SK-N-SH (cell line): Measurements from ENCODE around the gene SEPTIN10. TPM values are rescaled to one million over a fixed set of nuclear protein-coding genes. Genes with fewer than 3 reads are reported as not detected.

Experiments
- CTCF ChIA-PET: fragments of 300-600, 350-600 bp; formaldehyde crosslinking; extraction: SDS; loops from one replicate; lab custom pipeline; 2021; lab: Yijun Ruan, JAX
- POLR2A ChIA-PET: fragments of 350-600 bp; sonication (Branson Sonifier 250); formaldehyde crosslinking; extraction: SDS; loops from one replicate; lab custom pipeline; 2020; ENCODE audit warnings: antibody characterized with exemption, inconsistent platforms; lab: Yijun Ruan, JAX
- DNase-seq: peaks from one replicate; pipeline ENCODE4 v3.0.0; 2012
- H2AFZ ChIP-seq: fragments of 200-600 bp; sonication (generic); 2 replicates; pipeline ENCODE4 v1.8.1; 2016; ENCODE audit warnings: antibody characterized with exemption, mild to moderate bottlenecking, low read depth
- H3F3A ChIP-seq: fragments of 200-600 bp; sonication (generic); replicated peaks from 2 replicates; pipeline ENCODE3; 2016; ENCODE audit warnings: antibody characterized with exemption, mild to moderate bottlenecking; ENCODE audit not compliant: insufficient read depth
- H3K27ac ChIP-seq, 2 experiments: fragments of 200-500 bp in 1 of 2; fragments of 200-600 bp in 1 of 2; sonication (Bioruptor generic) in 1 of 2; sonication (generic), shearing (Covaris generic) in 1 of 2; 2 replicates each; pipeline versions ENCODE4 v1.5.1 to v1.6.1; 2014 to 2016; ENCODE audit warnings: low read depth in 2 of 2, inconsistent platforms in 1 of 2, low read length in 1 of 2, mild to moderate bottlenecking in 1 of 2, mixed read lengths in 1 of 2
- H3K27me3 ChIP-seq: fragments of 200-600 bp; sonication (generic), shearing (Covaris generic); 2 replicates; pipeline ENCODE4 v1.6.1; 2016; ENCODE audit warnings: mixed run types; ENCODE audit not compliant: insufficient read depth
- H3K36me3 ChIP-seq, 2 experiments: fragments of 200-500 bp in 1 of 2; fragments of 200-600 bp in 1 of 2; sonication (Bioruptor generic) in 1 of 2; sonication (generic) in 1 of 2; replicated peaks in 1 of 2; 2 replicates each; pipeline versions ENCODE3 to v1.5.1; 2014 to 2016; ENCODE audit warnings: low read length in 1 of 2, mild to moderate bottlenecking in 1 of 2; ENCODE audit not compliant: insufficient read depth in 2 of 2, control insufficient read depth in 1 of 2
- H3K4me1 ChIP-seq, 2 experiments: fragments of 200-500 bp in 1 of 2; fragments of 200-600 bp in 1 of 2; sonication (Bioruptor generic) in 1 of 2; sonication (generic), shearing (Covaris generic) in 1 of 2; 2 replicates each; pipeline versions ENCODE4 v1.5.1 to v1.6.1; 2014 to 2016; ENCODE audit warnings: low read depth in 1 of 2, low read length in 1 of 2, mixed run types in 1 of 2; ENCODE audit not compliant: insufficient read depth in 2 of 2, control insufficient read depth in 1 of 2
- H3K4me2 ChIP-seq: fragments of 200-600 bp; sonication (generic), shearing (Covaris generic); 2 replicates; pipeline ENCODE4 v1.6.1; 2017; ENCODE audit warnings: mixed run types
- H3K4me3 ChIP-seq, 2 experiments: fragments of 200-500 bp in 1 of 2; fragments of 200-600 bp in 1 of 2; sonication (Bioruptor generic) in 1 of 2; sonication (generic), shearing (Covaris generic) in 1 of 2; 2 replicates each; pipeline versions ENCODE4 v1.5.1 to v1.8.1; 2014 to 2016; ENCODE audit warnings: low read depth in 2 of 2, inconsistent platforms in 1 of 2, low read length in 1 of 2, mild to moderate bottlenecking in 1 of 2, mixed read lengths in 1 of 2, moderate library complexity in 1 of 2
- H3K79me2 ChIP-seq: fragments of 200-600 bp; sonication (generic); 2 replicates; pipeline ENCODE4 v1.8.1; 2017; ENCODE audit warnings: mild to moderate bottlenecking; ENCODE audit not compliant: insufficient read depth
- H3K9ac ChIP-seq: fragments of 200-600 bp; sonication (generic); 2 replicates; pipeline ENCODE4 v1.6.1; 2017; ENCODE audit warnings: mixed run types
- H3K9me2 ChIP-seq: fragments of 200-600 bp; sonication (generic); 2 replicates; pipeline ENCODE4 v1.6.1; 2017; ENCODE audit warnings: mixed run types
- H3K9me3 ChIP-seq: fragments of 200-600 bp; sonication (generic); 2 replicates; pipeline ENCODE4 v1.6.1; 2017; ENCODE audit warnings: mixed run types, mild to moderate bottlenecking, moderate library complexity
- H4K20me1 ChIP-seq: fragments of 200-600 bp; sonication (generic); 2 replicates; pipeline ENCODE4 v1.6.1; 2017; ENCODE audit warnings: mild to moderate bottlenecking, mixed run types; ENCODE audit not compliant: insufficient read depth
- CTCF ChIP-seq: fragments of 200-600 bp; sonication (generic); IDR thresholded peaks from 2 replicates; pipeline ENCODE4 v1.6.1; 2017; ENCODE audit warnings: antibody characterized with exemption, mild to moderate bottlenecking, moderate library complexity
- ELF1 ChIP-seq: IDR thresholded peaks from 2 replicates; pipeline ENCODE4 v1.4.0; 2012
- EP300 ChIP-seq, 2 experiments: IDR thresholded peaks; 2 replicates each; pipeline versions ENCODE4 v1.4.0 to v1.6.1; 2012; ENCODE audit warnings: borderline replicate concordance in 1 of 2, low read depth in 1 of 2, low read length in 1 of 2
- EZH2phosphoT487 ChIP-seq: fragments of 200-600 bp; sonication (generic); IDR thresholded peaks from 2 replicates; pipeline ENCODE4 v1.6.1; 2017; ENCODE audit warnings: low read depth, mixed run types, mild to moderate bottlenecking, antibody characterized with exemption, moderate library complexity, borderline replicate concordance
- FOSL2 ChIP-seq: IDR thresholded peaks from 2 replicates; pipeline ENCODE4 v1.4.0; 2012; ENCODE audit warnings: low read depth, mild to moderate bottlenecking, moderate library complexity, borderline replicate concordance
- MAX ChIP-seq: IDR thresholded peaks from 2 replicates; pipeline ENCODE4 v1.4.0; 2012; ENCODE audit warnings: low read depth
- MEF2A ChIP-seq: IDR thresholded peaks from 2 replicates; pipeline ENCODE4 v1.4.0; 2012; ENCODE audit warnings: low read depth, borderline replicate concordance
- NRF1 ChIP-seq: IDR thresholded peaks from 2 replicates; pipeline ENCODE4 v1.6.1; 2012; ENCODE audit warnings: low read depth, mild to moderate bottlenecking, low read length
- POLR2AphosphoS5 ChIP-seq: IDR thresholded peaks from 2 replicates; pipeline ENCODE4 v1.6.1; 2012; ENCODE audit warnings: low read depth, low read length
- RAD21 ChIP-seq: IDR thresholded peaks from 2 replicates; pipeline ENCODE4 v1.6.1; 2012; ENCODE audit warnings: mild to moderate bottlenecking, low read length
- RCOR1 ChIP-seq: fragments of 150-350 bp; IDR thresholded peaks from 2 replicates; pipeline ENCODE4 v1.6.1; 2017; ENCODE audit warnings: antibody characterized with exemption, low read length
- RXRA ChIP-seq: IDR thresholded peaks from 2 replicates; pipeline ENCODE4 v1.4.0; 2012; ENCODE audit warnings: low read depth, mild to moderate bottlenecking, borderline replicate concordance
- SMC3 ChIP-seq: IDR thresholded peaks from 2 replicates; pipeline ENCODE4 v1.6.1; 2012; ENCODE audit warnings: low read depth, low read length, improper control_type of control experiment
- TEAD4 ChIP-seq: IDR thresholded peaks from 2 replicates; pipeline ENCODE4 v1.4.0; 2012; ENCODE audit warnings: mild to moderate bottlenecking, borderline replicate concordance; ENCODE audit not compliant: insufficient read depth
- ZBTB33 ChIP-seq: IDR thresholded peaks from 2 replicates; pipeline ENCODE4 v1.4.0; 2012; ENCODE audit warnings: low read depth, borderline replicate concordance
- WGBS: methylation state at CpG from one replicate; pipeline ENCODE4 v1.1.6; 2017; ENCODE audit warnings: low lambda C conversion rate; 5-methylcytosine and 5-hydroxymethylcytosine counted together
- polyA plus RNA-seq, 3 experiments: library from polyadenylated mRNA; depleted of rRNA; stranded (reverse); fragments of >200 nt; gene quantifications; 2 replicates each; pipeline ENCODE4 v1.2.3, GENCODE V29; 2012
- TF ChIP-seq, protein P1 (sequence below): fragments of 150-350 bp; IDR thresholded peaks from 2 replicates; pipeline ENCODE4 v1.6.1; 2016; ENCODE audit warnings: mild to moderate bottlenecking, low read depth, low read length
- TF ChIP-seq, protein P2 (sequence below): IDR thresholded peaks from 2 replicates; pipeline ENCODE4 v1.4.0; 2012; ENCODE audit warnings: low read depth, borderline replicate concordance

Gene SEPTIN10
- polyA plus RNA-seq, 1 of the 3 experiments (the other 2 are of a cell fraction) = 46.5 TPM

- CTCF ChIA-PET = interaction anchor here (1.0 to 6.1 kb wide), 3 partner anchors 8 to 379 kb away, joined by 3 to 160 read pairs (median 3); partner anchors contain the start of gene SH3RF3
- 75% methylated on average over 3 of the region's 7 CpGs for WGBS
Observed at GRCh38 chr2:109507217-109507616, 106.5 kb downstream of the SEPTIN10 start.

GRCh38 chr2:109503191-109503590 is 110.6 kb downstream of the SEPTIN10 start:
- ChIA-PET CTCF (no interaction called here), POLR2A (no interaction called here)
- DNase-seq = no peak

More at GRCh38 chr2:109507217-109507616, 106.5 kb downstream of the SEPTIN10 start:
- no peaks in the 10 kb centered on the region for H4K20me1 ChIP-seq
- H3K27ac ChIP-seq = no peak overlapping the region
- H3K79me2 ChIP-seq = no peaks in the 10 kb centered on the region
- H3K27me3 ChIP-seq = no peaks in the 10 kb centered on the region
- no peak overlapping the region for H3K9ac ChIP-seq
- no peaks in the 10 kb centered on the region; a peak in 1 of 4 replicates for H3K4me1 ChIP-seq
- H3F3A ChIP-seq = no peaks in the 10 kb centered on the region
- no peak overlapping the region for H2AFZ ChIP-seq
- no peak overlapping the region for H3K4me3 ChIP-seq
- no peak for TF ChIP-seq SMC3
- TF ChIP-seq MAX = no peak
- no peak for TF ChIP-seq TEAD4
- TF ChIP-seq POLR2AphosphoS5 = no peak
- TF ChIP-seq, protein P1, sequence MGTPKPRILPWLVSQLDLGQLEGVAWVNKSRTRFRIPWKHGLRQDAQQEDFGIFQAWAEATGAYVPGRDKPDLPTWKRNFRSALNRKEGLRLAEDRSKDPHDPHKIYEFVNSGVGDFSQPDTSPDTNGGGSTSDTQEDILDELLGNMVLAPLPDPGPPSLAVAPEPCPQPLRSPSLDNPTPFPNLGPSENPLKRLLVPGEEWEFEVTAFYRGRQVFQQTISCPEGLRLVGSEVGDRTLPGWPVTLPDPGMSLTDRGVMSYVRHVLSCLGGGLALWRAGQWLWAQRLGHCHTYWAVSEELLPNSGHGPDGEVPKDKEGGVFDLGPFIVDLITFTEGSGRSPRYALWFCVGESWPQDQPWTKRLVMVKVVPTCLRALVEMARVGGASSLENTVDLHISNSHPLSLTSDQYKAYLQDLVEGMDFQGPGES = no peak
- no peak for TF ChIP-seq CTCF
- no peak for TF ChIP-seq RAD21
- no peak for TF ChIP-seq EZH2phosphoT487
- TF ChIP-seq FOSL2 = no peak
- no peak for TF ChIP-seq ELF1
- H3K36me3 ChIP-seq = no peaks in the 10 kb centered on the region
- DNase-seq = no peak
- H3K9me3 ChIP-seq = no peaks in the 10 kb centered on the region
- POLR2A ChIA-PET = no interaction called here
- H3K9me2 ChIP-seq = no peaks in the 10 kb centered on the region
- no peak overlapping the region for H3K4me2 ChIP-seq

More at GRCh38 chr2:109503191-109503590, 110.6 kb downstream of the SEPTIN10 start:
- Histone ChIP-seq H3K36me3 (peaks cover 0 to 3% of the 10 kb centered on the region in 2 experiments), H3K4me1 (peaks cover 0 to 19% of the 10 kb centered on the region in 2 experiments; a peak in 1 of 4 replicates), H3K9ac (no peak overlapping the region), H3K4me2 (no peak overlapping the region), H2AFZ (no peak overlapping the region), H4K20me1 (no peaks in the 10 kb centered on the region), H3F3A (no peaks in the 10 kb centered on the region), H3K9me3 (no peaks in the 10 kb centered on the region), H3K4me3 (no peak overlapping the region), H3K27ac (no peak overlapping the region), H3K27me3 (no peaks in the 10 kb centered on the region), H3K79me2 (no peaks in the 10 kb centered on the region), H3K9me2 (no peaks in the 10 kb centered on the region)
- WGBS = 80% methylated on average over 5 of the region's 5 CpGs
- TF ChIP-seq NRF1 (no peak), MEF2A (no peak), MAX (no peak), EP300 (IDR thresholded peaks at IDR 0.05; ENCODE audit: borderline replicate concordance in 1 of 2, low read depth in 1 of 2, low read length in 1 of 2) (no peak), ZBTB33 (no peak), RCOR1 (no peak), RXRA (no peak)
- TF ChIP-seq, protein P2, sequence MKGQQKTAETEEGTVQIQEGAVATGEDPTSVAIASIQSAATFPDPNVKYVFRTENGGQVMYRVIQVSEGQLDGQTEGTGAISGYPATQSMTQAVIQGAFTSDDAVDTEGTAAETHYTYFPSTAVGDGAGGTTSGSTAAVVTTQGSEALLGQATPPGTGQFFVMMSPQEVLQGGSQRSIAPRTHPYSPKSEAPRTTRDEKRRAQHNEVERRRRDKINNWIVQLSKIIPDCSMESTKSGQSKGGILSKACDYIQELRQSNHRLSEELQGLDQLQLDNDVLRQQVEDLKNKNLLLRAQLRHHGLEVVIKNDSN = no peak
